HepG2 (cell line): ENCODE results near the gene HECTD1. TPM values are rescaled to one million over a fixed set of nuclear protein-coding genes. Genes with fewer than 3 reads are reported as not detected.

Source experiments
- FOXK1 ChIP-seq: sonication (generic); formaldehyde crosslinking; IDR thresholded peaks from 2 replicates; pipeline ENCODE4 v1.4.0; 2020; ENCODE audit warnings: low read depth, missing genetic modification reagents, borderline replicate concordance
- MTERF4 ChIP-seq: sonication (generic); formaldehyde crosslinking; IDR thresholded peaks from 2 replicates; pipeline ENCODE4 v1.8.0; 2023; ENCODE audit warnings: mild to moderate bottlenecking, missing genetic modification reagents
- RBFOX2 ChIP-seq: fragments of 200-400 bp; formaldehyde crosslinking; IDR thresholded peaks from 2 replicates; pipeline ENCODE4 v1.6.1; 2017; ENCODE audit warnings: low read depth, mild to moderate bottlenecking, low read length
- ZC3H4 ChIP-seq: sonication (generic); formaldehyde crosslinking; IDR thresholded peaks from 2 replicates; pipeline ENCODE4 v1.4.0; 2020; ENCODE audit warnings: missing genetic modification reagents, borderline replicate concordance
- ZFP90 ChIP-seq: sonication (generic); formaldehyde crosslinking; IDR thresholded peaks from 2 replicates; pipeline ENCODE4 v1.8.0; 2022; ENCODE audit warnings: missing genetic modification reagents, mild to moderate bottlenecking, inconsistent platforms, borderline replicate concordance
- ZNF101 ChIP-seq: sonication (generic); formaldehyde crosslinking; IDR thresholded peaks from 2 replicates; pipeline ENCODE4 v1.4.0; 2020; ENCODE audit warnings: mild to moderate bottlenecking, low read depth, missing genetic modification reagents, borderline replicate concordance
- ZNF12 ChIP-seq: sonication (generic); formaldehyde crosslinking; IDR thresholded peaks from 2 replicates; pipeline ENCODE4 v1.5.0; 2020; ENCODE audit warnings: missing genetic modification reagents
- ZNF33B ChIP-seq: sonication (generic); formaldehyde crosslinking; IDR thresholded peaks from 2 replicates; pipeline ENCODE4 v1.5.1; 2020; ENCODE audit warnings: mild to moderate bottlenecking, missing genetic modification reagents
- ZNF713 ChIP-seq: sonication (generic); formaldehyde crosslinking; IDR thresholded peaks from 2 replicates; pipeline ENCODE4 v1.4.0; 2020; ENCODE audit warnings: mild to moderate bottlenecking, missing genetic modification reagents
- ZNF773 ChIP-seq: sonication (generic); formaldehyde crosslinking; IDR thresholded peaks from 2 replicates; pipeline ENCODE4 v1.4.0; 2020; ENCODE audit warnings: missing genetic modification reagents, borderline replicate concordance
- ZNF850 ChIP-seq: sonication (generic); formaldehyde crosslinking; conservative IDR thresholded peaks from 2 replicates; pipeline ENCODE4 v1.9.0; 2021; ENCODE audit warnings: mild to moderate bottlenecking, missing genetic modification reagents
- ZSCAN25 ChIP-seq: sonication (generic); formaldehyde crosslinking; IDR thresholded peaks from 2 replicates; pipeline ENCODE4 v1.8.0; 2022; ENCODE audit warnings: mild to moderate bottlenecking, missing genetic modification reagents
- polyA plus RNA-seq, 8 experiments: library from polyadenylated mRNA; depleted of rRNA in 3 of 8; stranded (reverse) in 7 of 8; unstranded in 1 of 8; fragments of >200 nt; fragmentation: Illumina TruSeq in 4 of 8; extraction: Trizol in 4 of 8; gene quantifications; 2 replicates each; pipeline versions ENCODE4 v1.2.1 to v1.2.3, GENCODE V29; 2011 to 2016; ENCODE audit warnings: low read depth in 4 of 8, missing spikeins in 1 of 8, mixed read lengths in 1 of 8; ENCODE audit not compliant: insufficient read depth in 1 of 8
- total RNA-seq, 5 experiments: library from RNA; depleted of rRNA; stranded (reverse); fragments of >200 nt; fragmentation: Illumina TruSeq; extraction: Trizol; gene quantifications; 2 replicates each; pipeline ENCODE4 v1.2.3, GENCODE V29; 2016; ENCODE audit warnings: low read depth in 1 of 5
- TF ChIP-seq, protein P1 (sequence below): sonication (generic); formaldehyde crosslinking; IDR thresholded peaks from 2 replicates; pipeline ENCODE4 v1.5.0; 2020; ENCODE audit warnings: missing genetic modification reagents
- TF ChIP-seq, protein P2 (sequence below): sonication (generic); formaldehyde crosslinking; IDR thresholded peaks from 2 replicates; pipeline ENCODE4 v1.8.1; 2022; ENCODE audit warnings: low read depth, mild to moderate bottlenecking, missing genetic modification reagents
- TF ChIP-seq, protein P3 (sequence below): sonication (generic); formaldehyde crosslinking; IDR thresholded peaks from 2 replicates; pipeline ENCODE4 v1.8.0; 2022; ENCODE audit warnings: mild to moderate bottlenecking, missing genetic modification reagents, borderline replicate concordance
- TF ChIP-seq, protein P4 (sequence below): sonication (generic); formaldehyde crosslinking; IDR thresholded peaks from 2 replicates; pipeline ENCODE4 v1.5.0; 2020; ENCODE audit warnings: mild to moderate bottlenecking, missing genetic modification reagents
- TF ChIP-seq, protein P5 (sequence below): sonication (generic); formaldehyde crosslinking; conservative IDR thresholded peaks from 2 replicates; pipeline ENCODE4 v1.8.1; 2023; ENCODE audit warnings: missing genetic modification reagents

Gene HECTD1
- total and polyA plus RNA-seq, 2 of the 13 experiments (the other 11 are each of a cell fraction or from before 2014, with no cell fraction given) = 312 to 560 TPM

DNA sequence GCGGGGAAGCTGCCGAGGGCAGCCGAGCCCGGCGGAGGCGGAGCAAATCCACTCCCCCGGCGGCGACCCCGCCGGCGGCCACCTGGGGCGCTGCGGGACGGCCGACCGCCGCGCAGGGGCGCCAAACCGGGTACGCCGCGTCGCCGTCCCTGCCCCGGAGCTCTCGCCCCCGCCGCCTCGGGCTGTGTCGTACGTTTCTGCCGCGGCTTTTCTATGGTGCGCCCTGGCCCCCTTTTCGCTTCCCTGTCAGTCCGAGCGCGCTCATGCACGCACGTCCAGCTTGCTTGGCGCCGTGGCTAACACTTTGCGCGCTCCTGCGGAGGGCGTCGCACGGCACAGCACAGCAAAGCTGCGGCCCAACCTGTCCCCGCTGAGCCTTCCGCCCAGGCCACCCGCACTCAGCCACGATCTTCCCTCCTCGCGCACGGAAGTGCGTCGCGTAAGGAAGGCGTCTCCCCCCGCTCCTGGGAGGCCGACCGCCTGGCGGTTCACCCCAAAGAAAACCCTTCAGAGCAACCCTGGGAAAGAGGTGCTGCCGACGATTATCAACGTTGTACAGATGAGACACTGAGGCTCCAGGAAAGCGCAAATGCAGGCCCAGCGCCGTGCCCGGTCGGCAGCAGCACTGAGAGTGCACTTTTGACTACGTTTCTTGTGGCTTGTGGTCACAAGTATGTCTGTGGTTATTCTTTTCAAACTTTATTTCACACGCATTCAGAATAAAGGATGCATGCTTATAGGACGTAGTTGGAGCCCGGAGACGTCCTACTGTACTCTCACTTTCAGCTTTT is at the start of gene HECTD1 (continued):
- TF ChIP-seq ZSCAN25 (CRISPR knock-in tag) (peak; percentile 95), MTERF4 (CRISPR knock-in tag) (peak; percentile 100), RBFOX2 (peak; percentile 99), ZNF101 (CRISPR knock-in tag) (peak; percentile 95), ZNF12 (CRISPR knock-in tag) (peak; percentile 85; the same call in 1 of the 2 replicates), ZFP90 (peak; percentile 99), FOXK1 (CRISPR knock-in tag) (no peak; the same call in 1 of the 2 replicates), ZC3H4 (peak; percentile 99), ZNF33B (peak; percentile 100), ZNF850 (CRISPR knock-in tag) (peak; percentile 33; the same call in 1 of the 2 replicates), ZNF773 (CRISPR knock-in tag) (peak; percentile 69), ZNF713 (peak; percentile 99)
- TF ChIP-seq, protein P1, sequence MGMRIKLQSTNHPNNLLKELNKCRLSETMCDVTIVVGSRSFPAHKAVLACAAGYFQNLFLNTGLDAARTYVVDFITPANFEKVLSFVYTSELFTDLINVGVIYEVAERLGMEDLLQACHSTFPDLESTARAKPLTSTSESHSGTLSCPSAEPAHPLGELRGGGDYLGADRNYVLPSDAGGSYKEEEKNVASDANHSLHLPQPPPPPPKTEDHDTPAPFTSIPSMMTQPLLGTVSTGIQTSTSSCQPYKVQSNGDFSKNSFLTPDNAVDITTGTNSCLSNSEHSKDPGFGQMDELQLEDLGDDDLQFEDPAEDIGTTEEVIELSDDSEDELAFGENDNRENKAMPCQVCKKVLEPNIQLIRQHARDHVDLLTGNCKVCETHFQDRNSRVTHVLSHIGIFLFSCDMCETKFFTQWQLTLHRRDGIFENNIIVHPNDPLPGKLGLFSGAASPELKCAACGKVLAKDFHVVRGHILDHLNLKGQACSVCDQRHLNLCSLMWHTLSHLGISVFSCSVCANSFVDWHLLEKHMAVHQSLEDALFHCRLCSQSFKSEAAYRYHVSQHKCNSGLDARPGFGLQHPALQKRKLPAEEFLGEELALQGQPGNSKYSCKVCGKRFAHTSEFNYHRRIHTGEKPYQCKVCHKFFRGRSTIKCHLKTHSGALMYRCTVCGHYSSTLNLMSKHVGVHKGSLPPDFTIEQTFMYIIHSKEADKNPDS (CRISPR knock-in tag) = peak; percentile 92
- TF ChIP-seq, protein P2, sequence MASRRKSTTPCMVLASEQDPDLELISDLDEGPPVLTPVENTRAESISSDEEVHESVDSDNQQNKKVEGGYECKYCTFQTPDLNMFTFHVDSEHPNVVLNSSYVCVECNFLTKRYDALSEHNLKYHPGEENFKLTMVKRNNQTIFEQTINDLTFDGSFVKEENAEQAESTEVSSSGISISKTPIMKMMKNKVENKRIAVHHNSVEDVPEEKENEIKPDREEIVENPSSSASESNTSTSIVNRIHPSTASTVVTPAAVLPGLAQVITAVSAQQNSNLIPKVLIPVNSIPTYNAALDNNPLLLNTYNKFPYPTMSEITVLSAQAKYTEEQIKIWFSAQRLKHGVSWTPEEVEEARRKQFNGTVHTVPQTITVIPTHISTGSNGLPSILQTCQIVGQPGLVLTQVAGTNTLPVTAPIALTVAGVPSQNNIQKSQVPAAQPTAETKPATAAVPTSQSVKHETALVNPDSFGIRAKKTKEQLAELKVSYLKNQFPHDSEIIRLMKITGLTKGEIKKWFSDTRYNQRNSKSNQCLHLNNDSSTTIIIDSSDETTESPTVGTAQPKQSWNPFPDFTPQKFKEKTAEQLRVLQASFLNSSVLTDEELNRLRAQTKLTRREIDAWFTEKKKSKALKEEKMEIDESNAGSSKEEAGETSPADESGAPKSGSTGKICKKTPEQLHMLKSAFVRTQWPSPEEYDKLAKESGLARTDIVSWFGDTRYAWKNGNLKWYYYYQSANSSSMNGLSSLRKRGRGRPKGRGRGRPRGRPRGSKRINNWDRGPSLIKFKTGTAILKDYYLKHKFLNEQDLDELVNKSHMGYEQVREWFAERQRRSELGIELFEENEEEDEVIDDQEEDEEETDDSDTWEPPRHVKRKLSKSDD (CRISPR knock-in tag) = peak; percentile 99
- TF ChIP-seq, protein P3, sequence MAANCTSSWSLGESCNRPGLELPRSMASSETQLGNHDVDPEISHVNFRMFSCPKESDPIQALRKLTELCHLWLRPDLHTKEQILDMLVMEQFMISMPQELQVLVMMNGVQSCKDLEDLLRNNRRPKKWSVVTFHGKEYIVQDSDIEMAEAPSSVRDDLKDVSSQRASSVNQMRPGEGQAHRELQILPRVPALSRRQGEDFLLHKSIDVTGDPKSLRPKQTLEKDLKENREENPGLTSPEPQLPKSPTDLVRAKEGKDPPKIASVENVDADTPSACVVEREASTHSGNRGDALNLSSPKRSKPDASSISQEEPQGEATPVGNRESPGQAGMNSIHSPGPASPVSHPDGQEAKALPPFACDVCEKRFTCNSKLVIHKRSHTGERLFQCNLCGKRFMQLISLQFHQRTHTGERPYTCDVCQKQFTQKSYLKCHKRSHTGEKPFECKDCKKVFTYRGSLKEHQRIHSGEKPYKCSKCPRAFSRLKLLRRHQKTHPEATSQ = peak; percentile 62
- TF ChIP-seq, protein P4, sequence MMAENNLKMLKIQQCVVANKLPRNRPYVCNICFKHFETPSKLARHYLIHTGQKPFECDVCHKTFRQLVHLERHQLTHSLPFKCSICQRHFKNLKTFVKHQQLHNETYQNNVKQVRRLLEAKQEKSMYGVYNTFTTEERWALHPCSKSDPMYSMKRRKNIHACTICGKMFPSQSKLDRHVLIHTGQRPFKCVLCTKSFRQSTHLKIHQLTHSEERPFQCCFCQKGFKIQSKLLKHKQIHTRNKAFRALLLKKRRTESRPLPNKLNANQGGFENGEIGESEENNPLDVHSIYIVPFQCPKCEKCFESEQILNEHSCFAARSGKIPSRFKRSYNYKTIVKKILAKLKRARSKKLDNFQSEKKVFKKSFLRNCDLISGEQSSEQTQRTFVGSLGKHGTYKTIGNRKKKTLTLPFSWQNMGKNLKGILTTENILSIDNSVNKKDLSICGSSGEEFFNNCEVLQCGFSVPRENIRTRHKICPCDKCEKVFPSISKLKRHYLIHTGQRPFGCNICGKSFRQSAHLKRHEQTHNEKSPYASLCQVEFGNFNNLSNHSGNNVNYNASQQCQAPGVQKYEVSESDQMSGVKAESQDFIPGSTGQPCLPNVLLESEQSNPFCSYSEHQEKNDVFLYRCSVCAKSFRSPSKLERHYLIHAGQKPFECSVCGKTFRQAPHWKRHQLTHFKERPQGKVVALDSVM = peak; percentile 91
- TF ChIP-seq, protein P5, sequence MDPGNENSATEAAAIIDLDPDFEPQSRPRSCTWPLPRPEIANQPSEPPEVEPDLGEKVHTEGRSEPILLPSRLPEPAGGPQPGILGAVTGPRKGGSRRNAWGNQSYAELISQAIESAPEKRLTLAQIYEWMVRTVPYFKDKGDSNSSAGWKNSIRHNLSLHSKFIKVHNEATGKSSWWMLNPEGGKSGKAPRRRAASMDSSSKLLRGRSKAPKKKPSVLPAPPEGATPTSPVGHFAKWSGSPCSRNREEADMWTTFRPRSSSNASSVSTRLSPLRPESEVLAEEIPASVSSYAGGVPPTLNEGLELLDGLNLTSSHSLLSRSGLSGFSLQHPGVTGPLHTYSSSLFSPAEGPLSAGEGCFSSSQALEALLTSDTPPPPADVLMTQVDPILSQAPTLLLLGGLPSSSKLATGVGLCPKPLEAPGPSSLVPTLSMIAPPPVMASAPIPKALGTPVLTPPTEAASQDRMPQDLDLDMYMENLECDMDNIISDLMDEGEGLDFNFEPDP (CRISPR knock-in tag) = 0 out of 2 replicates have a peak, but pooled peaks have one; percentile 98
